Omental fat pad (tissue), 4 donors: ENCODE data around the gene ADNP2. TPM values are rescaled to one million over a fixed set of nuclear protein-coding genes. Genes with fewer than 3 reads are reported as not detected.

ENCODE experiments used
- ATAC-seq: fragments of 150-250 bp; one replicate; pipeline ENCODE4 v1.9.1; 2016; ENCODE audit warnings: mild to moderate bottlenecking, moderate library complexity; ENCODE audit not compliant: low FRiP score
- DNase-seq: peaks from one replicate; pipeline ENCODE4 v3.0.0-alpha.2; 2019; ENCODE audit warnings: low spot score
- total RNA-seq, 4 donors: library from RNA; depleted of rRNA; stranded (reverse); fragments of >200 nt; gene quantifications; one replicate each; pipeline ENCODE4 v1.1.0, GENCODE V29; 2016
- TF ChIP-seq, protein P1 (sequence below), 3 donors: fragments of 450-650 bp; IDR thresholded peaks; one replicate each; pipeline ENCODE4 v1.5.1; 2016 to 2017; ENCODE audit warnings: antibody characterized with exemption in 3 of 3, mild to moderate bottlenecking in 3 of 3, moderate library complexity in 2 of 3

Gene ADNP2
- total RNA-seq, 4 donors from 2014 or later = 13.2 to 22.6 (median 16.1) TPM

DNA sequence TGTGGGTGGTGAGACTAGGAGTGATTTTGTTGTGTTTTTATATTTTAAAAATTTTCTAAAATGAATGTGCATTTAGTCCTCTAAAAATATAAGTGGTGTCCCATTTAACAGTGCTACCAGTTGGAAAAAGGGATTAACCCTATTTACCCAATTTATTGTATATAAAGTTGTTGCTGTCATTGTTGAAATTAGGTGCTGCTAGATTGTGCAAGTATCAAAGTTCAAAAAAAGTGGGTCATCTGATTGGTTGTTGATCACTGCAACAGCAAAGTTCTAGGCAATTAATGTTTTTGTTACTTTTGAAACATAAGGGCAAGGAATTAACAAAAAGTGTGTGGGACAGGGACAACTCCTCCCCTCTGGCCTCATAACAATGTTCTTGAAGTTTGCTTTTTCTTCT is 40.6 kb downstream of the ADNP2 start:
- DNase-seq (no peak), ATAC-seq (no peak)
- TF ChIP-seq, protein P1, sequence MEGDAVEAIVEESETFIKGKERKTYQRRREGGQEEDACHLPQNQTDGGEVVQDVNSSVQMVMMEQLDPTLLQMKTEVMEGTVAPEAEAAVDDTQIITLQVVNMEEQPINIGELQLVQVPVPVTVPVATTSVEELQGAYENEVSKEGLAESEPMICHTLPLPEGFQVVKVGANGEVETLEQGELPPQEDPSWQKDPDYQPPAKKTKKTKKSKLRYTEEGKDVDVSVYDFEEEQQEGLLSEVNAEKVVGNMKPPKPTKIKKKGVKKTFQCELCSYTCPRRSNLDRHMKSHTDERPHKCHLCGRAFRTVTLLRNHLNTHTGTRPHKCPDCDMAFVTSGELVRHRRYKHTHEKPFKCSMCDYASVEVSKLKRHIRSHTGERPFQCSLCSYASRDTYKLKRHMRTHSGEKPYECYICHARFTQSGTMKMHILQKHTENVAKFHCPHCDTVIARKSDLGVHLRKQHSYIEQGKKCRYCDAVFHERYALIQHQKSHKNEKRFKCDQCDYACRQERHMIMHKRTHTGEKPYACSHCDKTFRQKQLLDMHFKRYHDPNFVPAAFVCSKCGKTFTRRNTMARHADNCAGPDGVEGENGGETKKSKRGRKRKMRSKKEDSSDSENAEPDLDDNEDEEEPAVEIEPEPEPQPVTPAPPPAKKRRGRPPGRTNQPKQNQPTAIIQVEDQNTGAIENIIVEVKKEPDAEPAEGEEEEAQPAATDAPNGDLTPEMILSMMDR (IDR thresholded peaks at IDR 0.05) = no peak

DNA sequence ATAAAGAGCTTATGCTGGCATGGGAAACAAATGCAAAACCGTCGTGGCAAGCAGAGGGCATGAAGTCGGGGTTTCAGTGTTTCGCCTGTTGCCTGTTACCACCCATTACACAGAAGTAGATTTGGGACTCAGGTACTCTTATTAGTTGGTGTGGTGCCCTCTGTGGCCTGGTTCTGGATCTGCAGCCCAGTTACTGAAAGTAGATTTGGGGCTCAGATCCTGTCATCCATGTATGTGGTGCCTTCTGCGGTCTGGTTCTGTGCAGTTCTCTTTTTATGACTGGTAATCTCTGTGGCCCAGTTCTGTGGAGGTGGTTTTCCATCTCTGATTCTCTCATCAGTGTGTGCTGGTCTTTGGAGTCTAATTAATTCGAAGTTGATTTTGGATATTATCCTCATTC is 45.2 kb downstream of the ADNP2 start:
- no peak for ATAC-seq
- no peak for DNase-seq

DNA sequence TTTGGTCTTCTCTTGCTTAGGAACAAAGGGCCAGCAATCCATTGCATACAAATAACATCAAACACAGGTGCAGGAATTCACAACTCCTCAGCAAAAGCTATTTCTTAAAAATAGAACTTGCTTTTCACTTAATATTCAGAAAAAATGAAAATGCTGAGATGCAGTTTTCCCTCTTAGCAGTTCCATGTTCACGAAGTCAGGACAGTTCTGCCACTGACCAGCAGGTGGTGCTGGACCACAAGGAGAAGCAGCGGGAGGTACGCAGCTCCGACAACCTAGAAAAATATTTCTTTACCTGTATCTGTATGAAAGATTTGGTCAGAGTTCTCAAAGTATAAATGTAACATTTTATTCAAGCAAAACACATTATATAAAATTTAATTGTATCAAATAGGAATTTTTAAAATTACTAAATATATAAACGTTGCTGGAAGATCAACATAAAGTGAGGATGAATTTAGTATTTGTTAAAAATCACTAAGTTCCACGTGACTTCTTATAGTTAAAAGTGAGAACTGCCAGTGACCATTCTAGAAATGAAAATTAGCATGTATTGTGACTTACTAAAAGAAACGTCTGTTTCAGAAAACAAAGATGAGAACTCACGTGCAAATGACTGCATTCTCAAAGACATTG is 48.8 kb downstream of the ADNP2 start:
- no peak for ATAC-seq
- TF ChIP-seq, protein P1 (IDR thresholded peaks at IDR 0.05) = peak in 1 of 3 donors; percentile 49
- peak; percentile 95 for DNase-seq

More for the DNA sequence above, 45.2 kb downstream of the ADNP2 start:
- TF ChIP-seq, protein P1 (IDR thresholded peaks at IDR 0.05) = no peak

DNA sequence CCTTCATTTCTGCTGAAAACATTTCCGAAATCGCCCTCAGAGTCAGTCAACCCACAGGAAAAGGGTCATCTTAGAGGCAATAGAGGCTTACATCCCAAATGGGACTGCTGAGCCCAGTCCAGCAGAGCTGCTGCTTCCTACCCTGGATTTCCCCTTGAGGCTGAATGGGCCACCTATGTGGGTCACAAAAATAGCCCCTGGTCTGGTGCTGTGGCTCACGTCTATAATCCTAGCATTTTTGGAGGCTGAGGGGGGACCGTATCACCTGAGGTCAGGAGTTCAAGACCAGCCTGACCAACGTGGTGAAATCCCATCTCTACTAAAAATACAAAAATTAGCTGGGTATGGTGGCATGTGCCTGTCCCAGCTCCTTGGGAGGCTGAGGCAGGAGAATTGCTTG is 49.3 kb downstream of the ADNP2 start:
- no peak for DNase-seq
- TF ChIP-seq, protein P1 (IDR thresholded peaks at IDR 0.05) = no peak
- ATAC-seq = no peak

DNA sequence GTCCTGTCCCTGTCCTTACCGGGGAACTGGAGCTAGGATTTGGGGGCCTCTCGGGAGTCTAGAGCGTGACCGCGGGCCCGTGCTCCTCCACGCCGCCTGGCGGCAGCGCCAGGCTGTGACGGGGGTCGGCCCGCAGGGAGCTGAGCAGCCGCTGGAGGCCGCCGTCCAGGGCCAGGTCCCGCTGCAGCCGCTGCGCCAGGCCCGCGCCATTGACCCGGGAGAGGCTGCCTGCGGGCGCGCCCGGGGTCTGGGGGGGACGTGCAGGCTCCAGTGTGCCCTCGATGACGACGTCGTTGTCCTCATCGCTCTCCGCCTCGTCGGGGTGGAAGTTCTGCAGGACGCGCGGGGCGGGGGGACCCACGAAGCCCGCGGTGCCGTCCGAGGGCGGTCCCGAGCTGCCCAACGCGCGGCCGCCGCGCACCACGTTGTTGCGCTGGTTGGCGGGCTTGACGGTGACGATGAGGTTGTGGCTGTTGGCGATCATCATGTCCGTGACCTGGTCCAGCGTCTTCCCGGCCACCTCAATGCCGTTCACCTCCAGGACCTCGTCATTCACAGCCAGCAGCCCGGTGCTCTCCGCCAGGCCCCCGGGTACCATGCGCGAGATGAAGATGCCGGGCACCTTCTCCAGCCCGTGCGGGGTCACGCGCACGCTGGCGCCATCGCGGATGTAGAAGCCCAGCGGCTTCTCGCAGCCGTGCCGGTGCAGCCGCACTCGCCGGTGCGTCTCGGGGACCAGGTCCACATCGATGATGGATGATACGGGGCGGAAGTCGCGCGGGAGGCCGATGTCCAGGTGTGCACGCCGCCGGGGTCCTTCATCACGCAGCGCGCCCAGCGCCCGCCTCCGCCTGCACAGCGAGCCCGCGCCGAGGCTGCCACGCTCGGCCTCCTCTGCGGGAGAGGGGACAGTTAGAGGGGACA is 50.9 kb downstream of the ADNP2 start:
- no peak for ATAC-seq
- TF ChIP-seq, protein P1 (IDR thresholded peaks at IDR 0.05) = no peak
- DNase-seq = no peak

DNA sequence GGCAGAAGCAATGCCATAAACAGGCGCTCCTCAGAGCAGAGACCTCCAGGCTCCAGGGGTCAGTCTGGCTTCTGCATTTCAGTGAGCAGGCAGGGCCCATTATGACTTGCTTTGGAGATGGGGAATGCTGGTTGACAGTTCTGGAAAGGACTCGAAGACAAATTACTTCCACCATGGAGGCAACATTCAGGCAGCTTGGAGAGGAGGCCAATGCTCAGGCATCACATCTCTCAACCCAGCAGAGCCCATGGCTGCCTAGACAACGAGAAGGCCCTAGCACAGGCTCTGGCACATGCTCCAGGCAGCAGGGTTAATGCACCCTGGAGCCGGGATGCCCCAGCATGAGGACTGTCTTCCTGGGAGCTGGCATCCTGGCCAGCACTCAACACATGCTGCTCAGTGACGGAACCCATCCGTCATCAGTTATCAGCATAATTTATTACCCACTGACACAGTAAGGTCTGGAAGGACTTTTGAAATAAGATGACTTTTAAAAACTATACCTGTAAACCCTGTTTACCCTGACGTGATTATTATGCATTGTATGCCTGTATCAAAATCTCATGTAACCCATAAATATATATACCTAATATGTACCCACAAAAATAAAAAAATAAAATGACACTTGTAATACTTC is 52.8 kb downstream of the ADNP2 start:
- DNase-seq = no peak
- ATAC-seq = no peak
- TF ChIP-seq, protein P1 (IDR thresholded peaks at IDR 0.05) = no peak
